Osteocyte (in vitro differentiated cells): ENCODE data around the gene CD59. TPM values are rescaled to one million over a fixed set of nuclear protein-coding genes. Genes with fewer than 3 reads are reported as not detected.

Experiments used
- DNase-seq: peaks from one replicate; pipeline ENCODE4 v3.0.0; 2021; ENCODE audit warnings: mixed read lengths; ENCODE audit not compliant: unreplicated experiment; ENCODE audit errors: extremely low spot score
- H3K27ac Mint-ChIP-seq: one replicate; pipeline ENCODE4 v1.8.0; 2021; ENCODE audit warnings: mild to moderate bottlenecking, mixed read lengths; ENCODE audit not compliant: unreplicated experiment
- H3K27me3 Mint-ChIP-seq: one replicate; pipeline ENCODE4 v1.8.0; 2021; ENCODE audit warnings: mixed read lengths; ENCODE audit not compliant: unreplicated experiment
- H3K36me3 Mint-ChIP-seq: one replicate; pipeline ENCODE4 v1.8.0; 2021; ENCODE audit warnings: mixed read lengths; ENCODE audit not compliant: unreplicated experiment
- H3K4me1 Mint-ChIP-seq: one replicate; pipeline ENCODE4 v1.8.0; 2021; ENCODE audit warnings: mixed read lengths; ENCODE audit not compliant: unreplicated experiment
- H3K4me3 Mint-ChIP-seq: one replicate; pipeline ENCODE4 v1.8.0; 2021; ENCODE audit warnings: mild to moderate bottlenecking, moderate library complexity, mixed read lengths; ENCODE audit not compliant: unreplicated experiment
- H3K9me3 Mint-ChIP-seq: one replicate; pipeline ENCODE4 v1.8.0; 2021; ENCODE audit warnings: mixed read lengths; ENCODE audit not compliant: unreplicated experiment
- CTCF ChIP-seq: fragments of 200-600 bp; sonication (generic); IDR thresholded peaks from 2 replicates; pipeline ENCODE4 v1.5.0; 2021; ENCODE audit warnings: antibody characterized with exemption, mild to moderate bottlenecking, moderate library complexity
- total RNA-seq: library from RNA; stranded (reverse); gene quantifications from 2 replicates; pipeline ENCODE4 v1.2.1, GENCODE V29; 2021

CD59 gene
- total RNA-seq, 1 donor from 2014 or later: 857 TPM

GRCh38 chr11:33696411-33696810, 39.8 kb downstream of the CD59 start:
- Mint-ChIP-seq H3K4me1 (peaks cover 53% of the 10 kb centered on the region), H3K27ac (no peak overlapping the region), H3K4me3 (no peak overlapping the region), H3K36me3 (no peaks in the 10 kb centered on the region), H3K9me3 (no peaks in the 10 kb centered on the region), H3K27me3 (no peaks in the 10 kb centered on the region)
- TF ChIP-seq CTCF: no peak
- no peak for DNase-seq

- Mint-ChIP-seq H3K4me1 (peaks cover 60% of the 10 kb centered on the region), H3K27ac (peak overlapping the region; percentile 56), H3K27me3 (no peaks in the 10 kb centered on the region)
Measured at GRCh38 chr11:33695051-33695566, 41.1 kb downstream of the CD59 start.

GRCh38 chr11:33694346-33695050, 41.7 kb downstream of the CD59 start:
- Mint-ChIP-seq H3K27me3 (no peaks in the 10 kb centered on the region), H3K9me3 (no peaks in the 10 kb centered on the region), H3K4me3 (no peak overlapping the region), H3K27ac (peak overlapping the region; percentile 56), H3K36me3 (no peaks in the 10 kb centered on the region), H3K4me1 (peaks cover 63% of the 10 kb centered on the region)
- TF ChIP-seq CTCF: no peak
- DNase-seq: no peak

More at GRCh38 chr11:33695051-33695566, 41.1 kb downstream of the CD59 start:
- no peak overlapping the region for H3K4me3 Mint-ChIP-seq
- no peak for DNase-seq
- no peak for TF ChIP-seq CTCF
- H3K36me3 Mint-ChIP-seq: no peaks in the 10 kb centered on the region
- H3K9me3 Mint-ChIP-seq: no peaks in the 10 kb centered on the region

GRCh38 chr11:33692541-33692940, 43.7 kb downstream of the CD59 start:
- Mint-ChIP-seq H3K9me3 (no peaks in the 10 kb centered on the region), H3K27ac (peak overlapping the region; percentile 98), H3K4me3 (no peak overlapping the region), H3K4me1 (peaks cover 70% of the 10 kb centered on the region), H3K36me3 (no peaks in the 10 kb centered on the region), H3K27me3 (no peaks in the 10 kb centered on the region)
- no peak for TF ChIP-seq CTCF
- no peak for DNase-seq

- H3K27me3 Mint-ChIP-seq: no peaks in the 10 kb centered on the region
- H3K36me3 Mint-ChIP-seq: no peaks in the 10 kb centered on the region
- H3K4me1 Mint-ChIP-seq: peaks cover 70% of the 10 kb centered on the region
- H3K27ac Mint-ChIP-seq: peak overlapping the region; percentile 98
- peaks cover 3% of the 10 kb centered on the region for H3K9me3 Mint-ChIP-seq
- H3K4me3 Mint-ChIP-seq: peak overlapping the region; percentile 65
- no peak for DNase-seq
- no peak for TF ChIP-seq CTCF
Measured at GRCh38 chr11:33692013-33692504, 44.2 kb downstream of the CD59 start.
